ENCODE results near the gene TASP1. TPM values are rescaled to one million over a fixed set of nuclear protein-coding genes. Genes with fewer than 3 reads are reported as not detected.
"Not testable (repeated sequence)": the region's sequence is repeated elsewhere in the genome, so short reads cannot be mapped to it uniquely, and the experiment has no call there.

TASP1 gene
- total RNA-seq, 1 experiment from 2014 or later = 8.9 TPM

DNA sequence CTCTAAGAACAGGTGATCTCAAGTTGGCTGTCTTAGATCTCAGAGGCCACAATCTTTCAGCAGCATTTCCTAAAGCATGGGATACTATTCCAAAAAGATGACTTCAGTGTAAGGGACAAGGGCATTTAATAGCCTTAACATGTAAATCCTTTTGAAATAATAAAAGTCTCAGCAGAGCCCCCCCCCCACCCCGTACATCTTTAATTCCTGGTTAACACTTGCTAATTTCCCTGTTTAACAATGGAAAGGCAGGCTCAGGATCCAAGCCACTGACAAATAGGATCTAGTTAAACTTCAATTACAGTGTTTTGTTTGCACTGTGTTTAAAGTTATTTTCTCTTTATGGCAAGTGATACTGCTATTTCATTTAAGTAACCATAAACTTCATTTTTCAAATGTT is 12.0 kb downstream of the TASP1 start:
- Histone ChIP-seq H3K9me3 (ENCODE audit: control insufficient read depth, insufficient read depth, low read depth, low read length) (no peaks in the 10 kb centered on the region), H3K36me3 (ENCODE audit: control insufficient read depth, insufficient read depth, low read length) (no peaks in the 10 kb centered on the region), H3K4me1 (ENCODE audit: control insufficient read depth, insufficient read depth, low read length) (no peaks in the 10 kb centered on the region), H3K27ac (ENCODE audit: low read length) (no peak overlapping the region), H3K27me3 (ENCODE audit: control insufficient read depth, insufficient read depth, low read length) (no peaks in the 10 kb centered on the region), H3K4me3 (ENCODE audit: low read depth in 2 of 2, low read length in 2 of 2) (no peak overlapping the region)
- ATAC-seq (no peak), DNase-seq (ENCODE audit: low read depth, low spot score) (no peak)
- ChIA-PET CTCF (no interaction called here), POLR2A (no interaction called here)
- BruUV-seq (replicated peaks) = no TSS peak
- intact Hi-C loops (cut with micrococcal nuclease; ENCODE audit: unreplicated experiment) (no loop called here), in situ Hi-C loops (cut with HindIII; ENCODE audit: low pct_unique_long_range_greater_than_20kb, low sequenced_read_pairs) (no loop called here)
- TF ChIP-seq, protein P1, sequence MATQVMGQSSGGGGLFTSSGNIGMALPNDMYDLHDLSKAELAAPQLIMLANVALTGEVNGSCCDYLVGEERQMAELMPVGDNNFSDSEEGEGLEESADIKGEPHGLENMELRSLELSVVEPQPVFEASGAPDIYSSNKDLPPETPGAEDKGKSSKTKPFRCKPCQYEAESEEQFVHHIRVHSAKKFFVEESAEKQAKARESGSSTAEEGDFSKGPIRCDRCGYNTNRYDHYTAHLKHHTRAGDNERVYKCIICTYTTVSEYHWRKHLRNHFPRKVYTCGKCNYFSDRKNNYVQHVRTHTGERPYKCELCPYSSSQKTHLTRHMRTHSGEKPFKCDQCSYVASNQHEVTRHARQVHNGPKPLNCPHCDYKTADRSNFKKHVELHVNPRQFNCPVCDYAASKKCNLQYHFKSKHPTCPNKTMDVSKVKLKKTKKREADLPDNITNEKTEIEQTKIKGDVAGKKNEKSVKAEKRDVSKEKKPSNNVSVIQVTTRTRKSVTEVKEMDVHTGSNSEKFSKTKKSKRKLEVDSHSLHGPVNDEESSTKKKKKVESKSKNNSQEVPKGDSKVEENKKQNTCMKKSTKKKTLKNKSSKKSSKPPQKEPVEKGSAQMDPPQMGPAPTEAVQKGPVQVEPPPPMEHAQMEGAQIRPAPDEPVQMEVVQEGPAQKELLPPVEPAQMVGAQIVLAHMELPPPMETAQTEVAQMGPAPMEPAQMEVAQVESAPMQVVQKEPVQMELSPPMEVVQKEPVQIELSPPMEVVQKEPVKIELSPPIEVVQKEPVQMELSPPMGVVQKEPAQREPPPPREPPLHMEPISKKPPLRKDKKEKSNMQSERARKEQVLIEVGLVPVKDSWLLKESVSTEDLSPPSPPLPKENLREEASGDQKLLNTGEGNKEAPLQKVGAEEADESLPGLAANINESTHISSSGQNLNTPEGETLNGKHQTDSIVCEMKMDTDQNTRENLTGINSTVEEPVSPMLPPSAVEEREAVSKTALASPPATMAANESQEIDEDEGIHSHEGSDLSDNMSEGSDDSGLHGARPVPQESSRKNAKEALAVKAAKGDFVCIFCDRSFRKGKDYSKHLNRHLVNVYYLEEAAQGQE (IDR thresholded peaks at IDR 0.05; ENCODE audit: insufficient read depth in 1 of 2, low read depth in 2 of 2, low read length in 1 of 2) = no peak
- no peak for TF ChIP-seq SIN3A (IDR thresholded peaks at IDR 0.05; ENCODE audit: borderline replicate concordance, insufficient read depth, low read depth, low read length)
- TF ChIP-seq, protein P2, sequence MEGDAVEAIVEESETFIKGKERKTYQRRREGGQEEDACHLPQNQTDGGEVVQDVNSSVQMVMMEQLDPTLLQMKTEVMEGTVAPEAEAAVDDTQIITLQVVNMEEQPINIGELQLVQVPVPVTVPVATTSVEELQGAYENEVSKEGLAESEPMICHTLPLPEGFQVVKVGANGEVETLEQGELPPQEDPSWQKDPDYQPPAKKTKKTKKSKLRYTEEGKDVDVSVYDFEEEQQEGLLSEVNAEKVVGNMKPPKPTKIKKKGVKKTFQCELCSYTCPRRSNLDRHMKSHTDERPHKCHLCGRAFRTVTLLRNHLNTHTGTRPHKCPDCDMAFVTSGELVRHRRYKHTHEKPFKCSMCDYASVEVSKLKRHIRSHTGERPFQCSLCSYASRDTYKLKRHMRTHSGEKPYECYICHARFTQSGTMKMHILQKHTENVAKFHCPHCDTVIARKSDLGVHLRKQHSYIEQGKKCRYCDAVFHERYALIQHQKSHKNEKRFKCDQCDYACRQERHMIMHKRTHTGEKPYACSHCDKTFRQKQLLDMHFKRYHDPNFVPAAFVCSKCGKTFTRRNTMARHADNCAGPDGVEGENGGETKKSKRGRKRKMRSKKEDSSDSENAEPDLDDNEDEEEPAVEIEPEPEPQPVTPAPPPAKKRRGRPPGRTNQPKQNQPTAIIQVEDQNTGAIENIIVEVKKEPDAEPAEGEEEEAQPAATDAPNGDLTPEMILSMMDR (IDR thresholded peaks at IDR 0.05) = no peak
- no peak for TF ChIP-seq TCF7L2 (IDR thresholded peaks at IDR 0.05; ENCODE audit: low read depth, low read length)
- no peak for TF ChIP-seq POLR2AphosphoS5 (IDR thresholded peaks at IDR 0.05; ENCODE audit: low read depth, low read length)

DNA sequence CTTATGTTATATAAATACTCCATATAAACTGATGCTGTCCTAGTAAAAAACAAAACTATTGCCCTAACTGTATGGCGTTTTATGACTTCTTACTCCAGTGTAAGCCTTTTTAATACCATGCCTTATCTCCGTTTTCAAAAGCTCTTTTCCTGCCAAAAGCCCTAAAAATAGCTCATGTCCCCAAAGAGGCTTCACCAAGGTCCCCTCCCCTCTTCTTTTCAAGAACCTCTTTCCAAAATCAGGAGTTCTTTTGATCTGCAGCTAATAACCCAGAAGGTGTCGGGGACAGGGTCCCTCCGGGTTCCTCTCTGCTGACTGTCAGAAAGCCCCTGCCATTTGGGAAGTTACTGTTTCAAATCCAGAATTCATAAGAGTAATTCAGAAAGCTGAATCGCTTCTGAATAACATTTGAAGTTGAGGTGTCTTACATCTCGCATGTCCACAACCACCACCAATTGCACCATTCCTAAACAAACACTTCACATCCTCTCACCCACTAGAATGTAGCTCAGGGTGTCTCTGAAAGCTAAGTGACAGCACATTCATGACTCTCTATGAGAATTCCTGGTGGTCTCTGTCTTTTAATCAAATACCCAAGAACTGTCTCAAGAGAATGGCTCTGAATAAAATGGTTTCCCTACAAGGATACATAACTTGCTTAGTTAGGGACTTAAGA is 13.3 kb downstream of the TASP1 start:
- TF ChIP-seq SIN3A (IDR thresholded peaks at IDR 0.05; ENCODE audit: borderline replicate concordance, insufficient read depth, low read depth, low read length) = no peak
- TF ChIP-seq, protein P1 (IDR thresholded peaks at IDR 0.05; ENCODE audit: insufficient read depth in 1 of 2, low read depth in 2 of 2, low read length in 1 of 2) = no peak
- TF ChIP-seq TCF7L2 (IDR thresholded peaks at IDR 0.05; ENCODE audit: low read depth, low read length) = no peak
- TF ChIP-seq POLR2AphosphoS5 (IDR thresholded peaks at IDR 0.05; ENCODE audit: low read depth, low read length) = no peak
- TF ChIP-seq, protein P2 (IDR thresholded peaks at IDR 0.05) = no peak
- no TSS peak for BruUV-seq (replicated peaks)
- H3K27ac ChIP-seq (ENCODE audit: low read length) = no peak overlapping the region
- ChIA-PET POLR2A (interaction anchor here (0.5 kb wide), 1 partner anchor 122 kb away, joined by 5 read pairs; no protein-coding TSS in a partner anchor), CTCF (no interaction called here)
- H3K36me3 ChIP-seq (ENCODE audit: control insufficient read depth, insufficient read depth, low read length) = no peaks in the 10 kb centered on the region
- H3K4me3 ChIP-seq (ENCODE audit: low read depth in 2 of 2, low read length in 2 of 2) = no peak overlapping the region
- H3K27me3 ChIP-seq (ENCODE audit: control insufficient read depth, insufficient read depth, low read length) = no peaks in the 10 kb centered on the region
- in situ Hi-C loops (cut with HindIII; ENCODE audit: low pct_unique_long_range_greater_than_20kb, low sequenced_read_pairs) (no loop called here), intact Hi-C loops (cut with micrococcal nuclease; ENCODE audit: unreplicated experiment) (no loop called here)
- no peak for DNase-seq (ENCODE audit: low read depth, low spot score)
- no peaks in the 10 kb centered on the region for H3K4me1 ChIP-seq (ENCODE audit: control insufficient read depth, insufficient read depth, low read length)
- no peak for ATAC-seq
- H3K9me3 ChIP-seq (ENCODE audit: control insufficient read depth, insufficient read depth, low read depth, low read length) = no peaks in the 10 kb centered on the region

DNA sequence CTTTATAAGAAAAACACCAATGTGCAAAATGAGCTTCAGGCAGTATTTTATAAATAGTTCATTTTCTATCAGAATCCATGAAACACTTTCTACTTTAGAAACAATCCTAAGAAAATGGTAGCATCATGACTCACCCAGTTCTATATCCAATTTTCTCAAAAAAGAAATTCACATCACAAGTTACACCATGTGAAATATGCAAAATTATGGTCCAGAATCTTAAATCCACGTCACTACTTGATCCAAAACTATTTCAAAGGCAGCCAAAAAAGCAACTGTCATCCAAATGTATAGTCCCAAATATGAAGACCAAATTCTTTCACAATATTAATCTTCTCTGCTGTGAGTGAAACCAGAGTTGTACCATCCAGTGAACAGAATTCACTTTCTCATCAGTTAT is 19.3 kb downstream of the TASP1 start:
- in situ Hi-C loops (cut with HindIII; ENCODE audit: low pct_unique_long_range_greater_than_20kb, low sequenced_read_pairs); H3K9me3 ChIP-seq (ENCODE audit: control insufficient read depth, insufficient read depth, low read depth, low read length); DNase-seq (ENCODE audit: low read depth, low spot score); H3K27me3 ChIP-seq (ENCODE audit: control insufficient read depth, insufficient read depth, low read length); ATAC-seq; BruUV-seq (replicated peaks); H3K4me1 ChIP-seq (ENCODE audit: control insufficient read depth, insufficient read depth, low read length); CTCF ChIA-PET; POLR2A ChIA-PET; H3K36me3 ChIP-seq (ENCODE audit: control insufficient read depth, insufficient read depth, low read length); H3K27ac ChIP-seq (ENCODE audit: low read length); intact Hi-C loops (cut with micrococcal nuclease; ENCODE audit: unreplicated experiment); H3K4me3 ChIP-seq (ENCODE audit: low read depth in 2 of 2, low read length in 2 of 2): not testable (repeated sequence)

Measured in Panc1 (cell line).